GM18870 (cell line): ENCODE data around the gene TMEM42.
A peak's percentile ranks its signal among the peaks of the same experiment; 100 is the strongest.
"Not testable (repeated sequence)": the region's sequence is repeated elsewhere in the genome, so short reads cannot be mapped to it uniquely, and the experiment has no call there.

Experiments
- ATAC-seq: cut with Tn5 transposase; IDR thresholded peaks from one replicate; pipeline ENCODE4 v1.9.1; 2021; ENCODE audit warnings: moderate library complexity; ENCODE audit not compliant: unreplicated experiment

Gene TMEM42

GRCh38 chr3:44861412-44862225 lies at the start of gene TMEM42:
Gene TMEM42, plus strand, starts transcription at chr3:44861912. Its CDS starts 13 bp downstream, at chr3:44861925.
- ATAC-seq, result peak; percentile 84

- no peak for ATAC-seq
Observed at GRCh38 chr3:44814751-44815150, 47.0 kb upstream of the TMEM42 start.

GRCh38 chr3:44816334-44816733 lies 45.4 kb upstream of the TMEM42 start:
- not testable (repeated sequence) for ATAC-seq

- ATAC-seq, result not testable (repeated sequence)
Observed at GRCh38 chr3:44821206-44821605, 40.5 kb upstream of the TMEM42 start.

GRCh38 chr3:44825264-44825925 lies 36.3 kb upstream of the TMEM42 start:
- no peak for ATAC-seq

GRCh38 chr3:44827196-44827595 lies 34.5 kb upstream of the TMEM42 start:
- no peak for ATAC-seq

GRCh38 chr3:44831232-44831631 lies 30.5 kb upstream of the TMEM42 start:
- ATAC-seq, result no peak

- ATAC-seq, result no peak
Observed at GRCh38 chr3:44832032-44832431, 29.7 kb upstream of the TMEM42 start.

GRCh38 chr3:44832965-44833364 lies 28.7 kb upstream of the TMEM42 start:
- no peak for ATAC-seq

- ATAC-seq, result no peak
Observed at GRCh38 chr3:44833394-44833793, 28.3 kb upstream of the TMEM42 start.

GRCh38 chr3:44835684-44836083 lies 26.0 kb upstream of the TMEM42 start:
- ATAC-seq, result no peak

GRCh38 chr3:44842376-44842775 lies 19.3 kb upstream of the TMEM42 start:
- ATAC-seq, result no peak

GRCh38 chr3:44845528-44846520 lies 15.9 kb upstream of the TMEM42 start:
- no peak for ATAC-seq

GRCh38 chr3:44848634-44849033 lies 13.1 kb upstream of the TMEM42 start:
- ATAC-seq, result no peak

- not testable (repeated sequence) for ATAC-seq
Observed at GRCh38 chr3:44856663-44857062, 5.0 kb upstream of the TMEM42 start.

GRCh38 chr3:44860117-44860516 lies 1.6 kb upstream of the TMEM42 start:
- no peak for ATAC-seq

GRCh38 chr3:44862226-44862637 lies 520 bp downstream of the TMEM42 start:
- ATAC-seq, result peak; percentile 16

- ATAC-seq, result no peak
Observed at GRCh38 chr3:44865272-44866035, 3.7 kb downstream of the TMEM42 start.

- ATAC-seq, result no peak
Observed at GRCh38 chr3:44867421-44868111, 5.9 kb downstream of the TMEM42 start.
